H1 (cell line): ENCODE measurements around the gene SERPINH1. TPM values are rescaled to one million over a fixed set of nuclear protein-coding genes. Genes with fewer than 3 reads are reported as not detected.

Experiments used
- BACH1 ChIP-seq: IDR thresholded peaks from 2 replicates; pipeline ENCODE4 v1.6.1; 2012; ENCODE audit warnings: low read length, improper control_type of control experiment
- KDM4A ChIP-seq: IDR thresholded peaks from one replicate; pipeline ENCODE4 v1.7.1; 2012; ENCODE audit warnings: low read depth, mild to moderate bottlenecking, moderate library complexity, low read length, inconsistent platforms; ENCODE audit not compliant: severe bottlenecking
- POLR2AphosphoS5 ChIP-seq: IDR thresholded peaks from 2 replicates; pipeline ENCODE4 v1.6.1; 2011; ENCODE audit warnings: low read depth, low read length
- SP4 ChIP-seq: IDR thresholded peaks from 2 replicates; pipeline ENCODE4 v1.6.1; 2012; ENCODE audit warnings: low read length, inconsistent platforms
- polyA plus RNA-seq, 7 experiments: library from polyadenylated mRNA; depleted of rRNA in 3 of 7; stranded (reverse) in 5 of 7; unstranded in 2 of 7; fragments of >200 nt in 5 of 7; fragments of 200-250 nt in 2 of 7; gene quantifications; 1 replicate in 5 of 7; 2 replicates in 1 of 7; 4 replicates in 1 of 7; pipeline versions ENCODE4 v1.2.1 to v1.2.3, GENCODE V29; 2011 to 2013; ENCODE audit warnings: missing spikeins in 2 of 7, mixed read lengths in 2 of 7
- total RNA-seq: library from RNA; stranded (reverse); fragmentation: NEBNext Ultra II Directional; extraction: Animal tissue kit (Norgen Biotek cat#: 25700); gene quantifications from 2 replicates; pipeline ENCODE4 v1.2.1, GENCODE V29; 2021
- TF ChIP-seq, protein P1 (sequence below): IDR thresholded peaks from 2 replicates; pipeline ENCODE4 v1.6.1; 2012; ENCODE audit warnings: inconsistent platforms
- TF ChIP-seq, protein P2 (sequence below): IDR thresholded peaks from 2 replicates; pipeline ENCODE4 v1.6.1; 2011; ENCODE audit warnings: low read depth, mild to moderate bottlenecking, low read length; ENCODE audit not compliant: insufficient read depth
- TF ChIP-seq, protein P3 (sequence below): fragments of 300-600 bp; sonication (generic); IDR thresholded peaks from 2 replicates; pipeline ENCODE4 v1.7.1; 2012; ENCODE audit warnings: low read length, moderate library complexity, mild to moderate bottlenecking, inconsistent platforms; ENCODE audit not compliant: insufficient replicate concordance

SERPINH1 gene
- total and polyA plus RNA-seq, 2 of the 8 experiments (the other 6 are each of a cell fraction or from before 2014, with no cell fraction given), result 420 to 621 TPM

DNA sequence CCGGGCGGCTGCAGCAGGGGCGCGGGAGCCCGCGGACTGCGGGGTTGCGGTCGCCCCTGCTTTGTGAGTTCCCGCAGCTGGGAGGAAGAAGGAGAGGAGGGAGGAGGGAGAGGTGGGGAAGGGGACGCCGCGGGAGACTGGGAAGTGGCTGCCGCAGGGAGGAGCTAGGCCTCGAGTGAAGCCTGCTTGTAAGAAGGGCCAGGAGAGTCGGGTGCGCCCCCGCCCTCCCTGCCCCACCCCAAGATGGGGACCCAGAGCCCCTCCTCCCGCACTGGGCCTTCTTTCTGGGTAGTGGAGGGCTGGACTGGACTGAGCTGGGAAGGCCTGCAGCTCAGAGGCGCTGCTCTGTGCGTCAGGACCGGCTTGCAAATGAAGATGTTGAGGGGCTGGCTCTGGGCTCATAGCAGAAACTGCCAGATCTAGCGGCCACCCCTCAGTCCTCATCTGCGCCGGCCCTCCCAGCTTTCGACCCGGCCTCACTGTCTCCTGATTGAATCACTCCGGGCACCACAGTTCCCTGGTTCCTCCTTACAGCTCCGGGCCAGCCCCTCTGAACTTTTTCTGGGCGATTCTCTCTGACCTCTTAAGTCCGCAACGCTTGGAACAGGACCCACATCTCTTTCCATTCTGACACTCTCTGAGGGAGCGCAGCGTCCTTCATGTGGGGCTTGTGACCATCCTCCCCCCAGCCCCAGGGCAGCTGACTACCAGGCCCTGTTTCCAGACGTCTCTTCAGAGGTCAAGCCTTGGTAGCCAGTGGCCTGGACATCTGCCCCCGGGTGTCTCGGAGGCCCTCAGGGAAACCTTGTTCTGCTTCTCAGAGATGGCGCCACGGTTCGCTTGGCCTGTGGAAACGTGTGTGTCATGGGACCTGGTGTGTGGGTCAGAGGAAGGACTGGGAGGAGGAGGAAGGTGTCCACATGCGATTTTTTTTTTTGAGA, 21.9 kb downstream of the SERPINH1 start (continued):
- TF ChIP-seq, protein P1, sequence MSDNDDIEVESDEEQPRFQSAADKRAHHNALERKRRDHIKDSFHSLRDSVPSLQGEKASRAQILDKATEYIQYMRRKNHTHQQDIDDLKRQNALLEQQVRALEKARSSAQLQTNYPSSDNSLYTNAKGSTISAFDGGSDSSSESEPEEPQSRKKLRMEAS, result 0 out of 2 replicates have a peak, but pooled peaks have one; percentile 22
- TF ChIP-seq BACH1 (no peak), POLR2AphosphoS5 (peak; percentile 44; the same call in 1 of the 2 replicates), KDM4A (no peak), SP4 (no peak)
- TF ChIP-seq, protein P2, sequence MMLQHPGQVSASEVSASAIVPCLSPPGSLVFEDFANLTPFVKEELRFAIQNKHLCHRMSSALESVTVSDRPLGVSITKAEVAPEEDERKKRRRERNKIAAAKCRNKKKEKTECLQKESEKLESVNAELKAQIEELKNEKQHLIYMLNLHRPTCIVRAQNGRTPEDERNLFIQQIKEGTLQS, result no peak
- TF ChIP-seq, protein P3, sequence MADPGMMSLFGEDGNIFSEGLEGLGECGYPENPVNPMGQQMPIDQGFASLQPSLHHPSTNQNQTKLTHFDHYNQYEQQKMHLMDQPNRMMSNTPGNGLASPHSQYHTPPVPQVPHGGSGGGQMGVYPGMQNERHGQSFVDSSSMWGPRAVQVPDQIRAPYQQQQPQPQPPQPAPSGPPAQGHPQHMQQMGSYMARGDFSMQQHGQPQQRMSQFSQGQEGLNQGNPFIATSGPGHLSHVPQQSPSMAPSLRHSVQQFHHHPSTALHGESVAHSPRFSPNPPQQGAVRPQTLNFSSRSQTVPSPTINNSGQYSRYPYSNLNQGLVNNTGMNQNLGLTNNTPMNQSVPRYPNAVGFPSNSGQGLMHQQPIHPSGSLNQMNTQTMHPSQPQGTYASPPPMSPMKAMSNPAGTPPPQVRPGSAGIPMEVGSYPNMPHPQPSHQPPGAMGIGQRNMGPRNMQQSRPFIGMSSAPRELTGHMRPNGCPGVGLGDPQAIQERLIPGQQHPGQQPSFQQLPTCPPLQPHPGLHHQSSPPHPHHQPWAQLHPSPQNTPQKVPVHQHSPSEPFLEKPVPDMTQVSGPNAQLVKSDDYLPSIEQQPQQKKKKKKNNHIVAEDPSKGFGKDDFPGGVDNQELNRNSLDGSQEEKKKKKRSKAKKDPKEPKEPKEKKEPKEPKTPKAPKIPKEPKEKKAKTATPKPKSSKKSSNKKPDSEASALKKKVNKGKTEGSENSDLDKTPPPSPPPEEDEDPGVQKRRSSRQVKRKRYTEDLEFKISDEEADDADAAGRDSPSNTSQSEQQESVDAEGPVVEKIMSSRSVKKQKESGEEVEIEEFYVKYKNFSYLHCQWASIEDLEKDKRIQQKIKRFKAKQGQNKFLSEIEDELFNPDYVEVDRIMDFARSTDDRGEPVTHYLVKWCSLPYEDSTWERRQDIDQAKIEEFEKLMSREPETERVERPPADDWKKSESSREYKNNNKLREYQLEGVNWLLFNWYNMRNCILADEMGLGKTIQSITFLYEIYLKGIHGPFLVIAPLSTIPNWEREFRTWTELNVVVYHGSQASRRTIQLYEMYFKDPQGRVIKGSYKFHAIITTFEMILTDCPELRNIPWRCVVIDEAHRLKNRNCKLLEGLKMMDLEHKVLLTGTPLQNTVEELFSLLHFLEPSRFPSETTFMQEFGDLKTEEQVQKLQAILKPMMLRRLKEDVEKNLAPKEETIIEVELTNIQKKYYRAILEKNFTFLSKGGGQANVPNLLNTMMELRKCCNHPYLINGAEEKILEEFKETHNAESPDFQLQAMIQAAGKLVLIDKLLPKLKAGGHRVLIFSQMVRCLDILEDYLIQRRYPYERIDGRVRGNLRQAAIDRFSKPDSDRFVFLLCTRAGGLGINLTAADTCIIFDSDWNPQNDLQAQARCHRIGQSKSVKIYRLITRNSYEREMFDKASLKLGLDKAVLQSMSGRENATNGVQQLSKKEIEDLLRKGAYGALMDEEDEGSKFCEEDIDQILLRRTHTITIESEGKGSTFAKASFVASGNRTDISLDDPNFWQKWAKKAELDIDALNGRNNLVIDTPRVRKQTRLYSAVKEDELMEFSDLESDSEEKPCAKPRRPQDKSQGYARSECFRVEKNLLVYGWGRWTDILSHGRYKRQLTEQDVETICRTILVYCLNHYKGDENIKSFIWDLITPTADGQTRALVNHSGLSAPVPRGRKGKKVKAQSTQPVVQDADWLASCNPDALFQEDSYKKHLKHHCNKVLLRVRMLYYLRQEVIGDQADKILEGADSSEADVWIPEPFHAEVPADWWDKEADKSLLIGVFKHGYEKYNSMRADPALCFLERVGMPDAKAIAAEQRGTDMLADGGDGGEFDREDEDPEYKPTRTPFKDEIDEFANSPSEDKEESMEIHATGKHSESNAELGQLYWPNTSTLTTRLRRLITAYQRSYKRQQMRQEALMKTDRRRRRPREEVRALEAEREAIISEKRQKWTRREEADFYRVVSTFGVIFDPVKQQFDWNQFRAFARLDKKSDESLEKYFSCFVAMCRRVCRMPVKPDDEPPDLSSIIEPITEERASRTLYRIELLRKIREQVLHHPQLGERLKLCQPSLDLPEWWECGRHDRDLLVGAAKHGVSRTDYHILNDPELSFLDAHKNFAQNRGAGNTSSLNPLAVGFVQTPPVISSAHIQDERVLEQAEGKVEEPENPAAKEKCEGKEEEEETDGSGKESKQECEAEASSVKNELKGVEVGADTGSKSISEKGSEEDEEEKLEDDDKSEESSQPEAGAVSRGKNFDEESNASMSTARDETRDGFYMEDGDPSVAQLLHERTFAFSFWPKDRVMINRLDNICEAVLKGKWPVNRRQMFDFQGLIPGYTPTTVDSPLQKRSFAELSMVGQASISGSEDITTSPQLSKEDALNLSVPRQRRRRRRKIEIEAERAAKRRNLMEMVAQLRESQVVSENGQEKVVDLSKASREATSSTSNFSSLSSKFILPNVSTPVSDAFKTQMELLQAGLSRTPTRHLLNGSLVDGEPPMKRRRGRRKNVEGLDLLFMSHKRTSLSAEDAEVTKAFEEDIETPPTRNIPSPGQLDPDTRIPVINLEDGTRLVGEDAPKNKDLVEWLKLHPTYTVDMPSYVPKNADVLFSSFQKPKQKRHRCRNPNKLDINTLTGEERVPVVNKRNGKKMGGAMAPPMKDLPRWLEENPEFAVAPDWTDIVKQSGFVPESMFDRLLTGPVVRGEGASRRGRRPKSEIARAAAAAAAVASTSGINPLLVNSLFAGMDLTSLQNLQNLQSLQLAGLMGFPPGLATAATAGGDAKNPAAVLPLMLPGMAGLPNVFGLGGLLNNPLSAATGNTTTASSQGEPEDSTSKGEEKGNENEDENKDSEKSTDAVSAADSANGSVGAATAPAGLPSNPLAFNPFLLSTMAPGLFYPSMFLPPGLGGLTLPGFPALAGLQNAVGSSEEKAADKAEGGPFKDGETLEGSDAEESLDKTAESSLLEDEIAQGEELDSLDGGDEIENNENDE, result no peak
